CD4-positive, alpha-beta T cell treated with Interleukin-4 for 1 hour (primary cell): ENCODE data around the gene LDLRAP1.
A peak's percentile ranks its signal among the peaks of the same experiment; 100 is the strongest.

Experiments
- DNase-seq, 2 donors: peaks; one replicate each; pipeline ENCODE4 v3.0.0-alpha.2; 2020 to 2022

The LDLRAP1 gene

DNA sequence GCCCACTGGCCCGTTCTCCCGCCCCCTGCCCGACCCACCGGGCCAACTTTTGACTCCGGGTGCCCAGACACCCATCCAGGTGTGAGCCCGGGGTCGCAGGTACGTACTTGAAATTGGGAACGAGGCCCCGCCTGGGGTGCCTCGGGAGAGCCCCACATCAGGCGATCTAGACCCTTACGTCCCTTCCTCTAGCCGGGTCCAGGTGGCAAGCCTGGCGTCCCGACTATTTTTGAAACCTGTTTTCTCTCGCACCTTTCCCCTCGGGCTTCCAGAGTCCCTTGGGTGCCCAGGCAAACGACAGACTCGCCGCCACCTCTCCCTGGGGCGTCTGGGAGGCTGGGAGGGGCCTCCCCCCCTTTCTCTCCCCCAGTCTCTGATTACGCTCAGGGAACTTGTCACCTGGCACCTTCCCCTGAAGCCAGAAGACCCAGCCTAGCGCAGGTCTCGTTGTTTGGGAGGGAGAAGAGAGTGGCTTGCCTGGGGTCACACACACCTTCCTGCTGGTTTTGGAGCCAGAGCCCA, 898 bp downstream of the LDLRAP1 start:
- no peak for DNase-seq

DNA sequence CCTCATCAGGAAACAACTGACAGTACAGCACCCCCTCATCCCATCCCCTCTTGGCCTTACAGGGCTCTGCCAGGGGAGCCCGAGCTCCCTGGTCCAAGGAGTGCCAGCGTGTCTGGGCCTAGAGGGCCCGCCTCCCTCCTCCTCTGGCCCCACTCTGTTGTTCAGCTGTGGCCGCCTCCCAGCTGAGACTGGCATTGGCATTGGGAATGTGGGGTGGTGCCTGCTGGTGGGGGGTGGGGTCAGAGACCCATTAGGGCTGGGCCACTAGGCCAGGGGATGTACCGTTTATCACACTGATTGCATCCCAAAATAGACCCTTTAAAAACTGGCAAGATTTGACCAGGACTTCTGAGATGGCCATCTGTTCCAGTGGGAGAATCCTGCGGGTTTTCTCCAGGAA, 1.4 kb downstream of the LDLRAP1 start:
- DNase-seq, result no peak

DNA sequence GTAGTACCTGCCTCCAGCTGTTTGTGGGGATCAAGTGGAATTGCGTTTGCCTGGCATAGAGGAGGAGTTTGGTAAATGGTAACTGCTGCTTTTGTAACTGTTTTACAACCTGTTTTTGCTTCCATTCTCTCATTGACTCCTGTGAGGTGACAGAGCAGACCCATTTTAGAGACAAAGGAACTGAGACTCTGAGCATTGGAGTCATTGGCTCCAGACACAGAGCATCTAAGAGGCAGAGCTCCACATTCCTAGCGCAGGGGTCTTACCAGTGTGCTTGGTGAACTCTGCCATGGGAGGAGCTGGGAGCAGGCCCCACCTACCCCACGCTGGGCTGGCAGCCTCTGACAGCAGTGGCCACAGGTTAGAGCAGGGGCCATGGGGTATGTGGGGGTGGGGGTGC, 2.4 kb downstream of the LDLRAP1 start:
- no peak for DNase-seq

DNA sequence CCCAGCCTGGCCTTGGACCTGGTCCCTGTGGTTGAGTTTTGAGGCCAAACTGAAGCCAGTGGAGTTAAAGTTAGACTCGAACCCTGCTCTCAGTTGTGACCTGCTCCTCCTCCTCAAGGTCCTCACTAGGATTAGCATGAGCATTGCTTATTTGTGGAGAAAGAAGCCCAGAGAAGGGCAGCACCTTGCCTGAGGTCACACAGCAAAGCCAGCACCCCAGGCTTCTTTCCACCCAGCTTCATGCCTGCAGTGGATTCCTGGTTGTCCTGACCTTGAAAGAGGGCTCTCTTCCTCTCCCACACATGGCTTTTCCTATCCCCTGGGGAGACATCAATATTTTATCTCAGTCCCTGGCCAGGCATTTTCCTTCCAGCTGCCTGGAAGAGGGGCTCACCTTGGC, 2.8 kb downstream of the LDLRAP1 start:
- DNase-seq, result no peak

DNA sequence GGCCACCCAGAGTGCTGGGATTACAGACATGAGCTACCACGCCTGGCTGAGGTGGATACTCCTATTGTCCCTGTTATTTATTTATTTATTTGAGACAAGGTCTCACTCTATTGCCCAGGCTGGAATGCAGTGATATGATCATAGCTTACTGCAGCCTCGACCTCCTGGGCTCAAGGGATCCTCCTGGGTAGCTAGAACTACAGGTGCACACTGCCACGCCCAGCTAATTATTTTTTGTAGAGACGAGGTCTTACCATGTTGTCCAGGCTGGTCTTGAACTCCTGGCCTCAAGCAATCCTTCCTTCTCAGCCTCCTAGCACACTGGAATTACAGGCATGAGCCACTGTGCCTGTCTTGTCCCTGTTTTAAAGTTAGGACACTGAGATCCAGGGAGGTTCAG, 5.2 kb downstream of the LDLRAP1 start:
- no peak for DNase-seq

DNA sequence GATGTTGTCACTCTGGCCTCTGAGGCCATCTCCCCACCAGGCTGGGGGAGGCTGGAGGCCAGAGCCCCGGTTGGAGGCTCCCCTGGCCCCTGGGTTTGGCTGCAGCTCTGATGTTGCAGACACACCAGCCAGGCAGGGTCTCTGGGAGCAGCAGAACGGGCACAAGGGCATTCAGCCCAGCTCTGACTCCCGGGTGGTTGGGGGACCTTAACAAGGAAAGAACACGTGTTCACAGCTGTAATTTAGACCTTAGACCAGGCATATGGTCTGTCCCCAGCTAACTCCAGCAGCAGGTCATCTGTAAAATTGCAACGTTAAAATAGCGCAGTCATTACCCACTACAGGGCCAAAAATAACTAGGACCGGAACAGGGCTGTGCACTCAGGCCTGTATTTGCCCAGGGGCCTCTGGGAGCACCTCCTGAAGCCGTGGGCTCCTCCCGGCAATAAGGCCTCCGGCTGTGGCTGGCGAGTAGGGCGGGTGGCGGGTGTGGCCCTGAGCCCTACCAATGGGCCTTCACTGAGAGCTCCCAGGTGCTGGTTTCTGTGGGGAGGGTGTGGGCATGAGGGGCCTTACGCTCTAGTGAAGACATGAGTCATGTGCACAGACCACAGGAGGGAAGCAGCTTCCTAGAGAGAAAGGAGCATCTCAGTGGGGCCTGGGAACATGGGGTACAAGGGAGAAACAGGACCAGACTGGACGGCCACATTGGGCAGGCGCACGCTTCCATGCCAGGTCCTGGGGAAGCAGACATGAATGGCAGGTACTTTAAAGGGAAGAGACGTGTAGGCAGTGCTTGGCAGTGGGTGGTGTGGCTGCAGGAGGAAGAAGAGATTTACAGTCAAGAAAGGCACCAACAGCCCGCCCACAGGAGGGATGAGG, 6.1 kb downstream of the LDLRAP1 start:
- peak; percentile 72 for DNase-seq

DNA sequence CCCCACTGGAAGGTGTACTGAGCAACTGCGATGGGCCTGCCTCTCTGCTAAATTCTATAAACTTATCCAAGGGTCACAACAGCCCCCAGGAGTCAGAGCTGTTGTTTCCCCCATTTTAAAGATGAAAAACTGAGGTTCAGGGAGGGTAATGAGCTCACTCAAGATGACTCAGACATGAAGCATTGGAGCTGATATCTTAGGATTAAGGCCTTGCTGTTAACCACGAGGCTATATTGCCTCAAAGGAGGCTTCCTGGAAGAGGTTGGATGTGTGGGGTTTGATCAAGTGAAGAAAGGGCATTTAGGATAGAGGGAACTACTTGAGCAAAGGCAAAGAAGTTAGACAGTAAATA, 6.7 kb downstream of the LDLRAP1 start:
- DNase-seq, result no peak

DNA sequence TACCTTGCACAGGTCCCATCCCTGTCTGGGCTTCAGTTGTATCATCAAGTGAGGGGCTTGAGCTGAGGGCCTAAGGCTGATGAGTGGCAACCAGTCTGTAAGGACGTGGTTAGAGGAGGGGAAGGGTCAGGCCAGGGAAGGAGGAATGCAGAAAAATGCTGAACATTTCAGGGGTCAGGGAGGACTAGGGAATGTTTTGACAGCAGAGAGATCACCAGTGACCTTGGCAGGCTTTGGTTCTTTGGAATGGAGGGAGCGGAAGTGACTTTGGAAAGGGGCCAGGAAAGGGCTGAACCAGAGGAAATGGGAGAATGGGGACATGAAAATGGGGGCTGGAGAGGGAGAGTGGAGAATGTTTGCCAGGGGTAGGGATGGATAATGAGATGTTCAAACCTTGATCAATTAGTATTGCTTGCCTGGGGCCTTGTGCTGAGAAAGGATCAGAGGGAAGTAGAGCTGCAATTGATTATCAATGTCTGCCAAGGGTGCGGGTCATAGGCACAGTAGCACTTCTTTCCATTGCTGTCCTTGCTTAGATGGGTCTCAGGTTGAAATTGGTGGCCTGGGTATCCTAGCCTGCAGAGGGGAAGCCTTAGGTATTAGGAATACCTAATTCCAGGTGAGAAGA, 7.4 kb downstream of the LDLRAP1 start:
- no peak for DNase-seq

DNA sequence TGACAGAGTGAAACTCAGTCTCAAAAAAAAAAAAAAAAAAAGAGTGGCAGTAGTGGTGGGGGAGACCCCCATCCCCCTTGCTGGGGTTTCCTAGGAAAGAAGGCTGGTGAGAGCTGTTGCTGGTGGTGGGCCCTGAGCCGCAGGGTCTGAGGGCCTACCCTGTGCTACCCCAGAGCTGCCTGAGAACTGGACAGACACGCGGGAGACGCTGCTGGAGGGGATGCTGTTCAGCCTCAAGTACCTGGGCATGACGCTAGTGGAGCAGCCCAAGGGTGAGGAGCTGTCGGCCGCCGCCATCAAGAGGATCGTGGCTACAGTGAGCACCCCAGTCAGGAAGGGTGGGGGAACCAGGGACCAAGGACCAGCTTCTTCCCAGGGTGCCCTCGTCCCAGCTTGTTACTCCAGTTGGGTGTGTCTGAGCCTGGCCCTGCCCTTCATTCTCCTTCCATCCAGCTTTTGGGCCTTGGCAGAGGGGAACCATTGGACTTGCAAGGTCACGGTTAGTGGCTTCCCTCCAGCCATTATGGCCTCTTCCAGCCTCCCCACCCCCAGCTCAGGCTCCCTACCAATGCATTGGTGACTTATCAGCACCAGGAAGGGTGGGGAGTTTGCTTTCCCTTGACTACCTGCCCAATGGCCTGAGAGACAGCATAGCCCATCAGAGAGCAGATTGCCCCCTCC, 10.5 kb downstream of the LDLRAP1 start:
- no peak for DNase-seq

DNA sequence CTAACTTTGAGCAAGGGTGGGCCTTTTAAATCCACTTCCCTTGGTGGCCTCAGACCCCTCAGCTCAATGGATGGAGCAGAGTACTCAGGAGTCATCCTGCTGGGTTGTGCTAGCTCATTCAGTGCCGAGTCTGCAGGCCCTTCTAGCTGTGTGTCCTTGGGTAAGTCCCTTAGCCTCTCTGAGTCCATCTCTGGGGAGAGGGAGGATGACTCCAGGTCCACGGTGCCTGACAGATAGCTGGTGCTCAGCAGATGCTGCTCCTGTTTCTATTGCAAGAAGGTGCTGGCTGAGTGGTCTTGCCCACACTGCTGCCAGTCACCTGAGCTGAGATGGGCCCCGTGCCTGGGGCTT, 11.0 kb downstream of the LDLRAP1 start:
- DNase-seq, result no peak

DNA sequence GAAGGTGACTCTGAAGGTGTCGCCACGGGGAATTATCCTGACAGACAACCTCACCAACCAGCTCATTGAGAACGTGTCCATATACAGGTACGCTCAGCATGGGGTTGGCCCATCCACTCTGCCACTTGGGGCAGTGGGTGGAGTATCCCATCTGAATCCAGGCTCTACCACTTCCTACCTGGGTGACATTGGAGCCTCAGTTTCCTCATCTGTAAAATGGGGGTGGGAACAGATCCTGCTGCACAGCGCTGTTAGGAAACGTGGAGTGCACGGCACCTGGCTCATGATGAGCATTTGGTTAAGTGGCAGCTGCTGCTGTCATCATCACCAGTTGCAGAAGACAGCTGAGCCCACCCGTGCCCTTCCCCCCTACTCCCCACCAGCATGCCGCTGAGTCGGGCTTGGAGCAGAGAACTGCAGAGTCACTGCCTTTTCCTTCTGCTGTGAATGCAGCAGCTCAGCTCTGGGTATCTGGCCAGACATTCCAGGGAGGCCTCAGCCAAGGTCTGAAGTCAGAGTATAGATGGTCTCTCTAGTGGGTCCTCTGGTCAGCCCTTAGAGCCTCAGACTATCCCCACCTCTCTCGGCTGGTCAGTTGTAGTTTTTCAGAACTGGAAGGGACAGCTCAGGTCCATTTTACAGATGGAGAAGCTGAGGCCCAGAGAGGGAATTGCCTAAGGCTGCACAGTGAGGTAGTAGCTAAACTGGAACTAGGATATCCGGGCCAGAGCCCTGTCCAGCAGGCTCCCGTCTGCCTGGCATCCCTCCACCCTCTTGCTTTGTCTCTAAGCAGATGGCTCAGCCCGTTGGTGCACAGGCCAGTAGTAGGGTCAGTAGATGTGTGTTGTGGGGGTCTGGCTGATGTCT, 11.7 kb downstream of the LDLRAP1 start:
- DNase-seq, result no peak

DNA sequence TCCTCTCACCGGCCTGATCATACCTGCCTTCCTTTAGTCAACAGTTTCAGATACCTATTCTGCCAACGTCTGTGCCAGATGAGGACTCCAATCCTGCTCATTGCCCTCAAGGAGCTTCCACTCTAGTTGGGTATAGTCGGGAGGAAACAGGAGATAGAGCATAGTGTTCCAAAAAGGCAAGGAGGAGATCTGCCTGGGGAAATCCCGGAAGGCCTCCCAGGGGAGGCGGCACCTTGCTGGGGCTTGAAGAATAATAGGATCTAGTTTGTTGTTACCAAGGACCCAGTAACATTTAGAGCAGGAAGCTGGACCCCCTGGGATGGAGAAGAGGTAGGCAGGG, 12.3 kb downstream of the LDLRAP1 start:
- no peak for DNase-seq

DNA sequence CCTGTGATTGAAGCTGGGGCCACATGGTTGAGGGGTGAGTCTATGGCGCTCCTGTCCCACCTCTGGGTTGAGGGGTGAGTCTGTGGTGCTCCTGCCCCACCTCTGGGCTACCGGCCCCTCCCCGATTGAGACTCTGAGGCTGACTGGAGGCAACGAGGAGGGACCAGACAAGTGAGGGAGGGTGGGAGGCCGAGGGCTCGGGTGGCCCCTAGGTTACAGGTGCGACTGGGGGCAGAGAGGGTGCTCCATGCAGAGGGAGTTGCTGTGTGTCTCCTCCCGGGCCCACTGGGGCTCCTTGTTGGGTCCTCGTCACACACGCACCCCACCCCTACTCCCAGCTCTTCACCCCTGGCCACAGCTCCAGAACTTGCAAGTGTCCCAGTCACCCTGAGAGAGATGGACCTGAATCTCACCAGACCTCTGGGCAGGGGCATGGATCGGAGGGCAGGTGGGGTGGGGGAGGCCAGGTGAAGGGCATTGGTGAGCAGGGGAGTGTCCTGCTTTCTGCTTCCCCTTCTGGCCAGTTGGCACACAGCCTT, 12.8 kb downstream of the LDLRAP1 start:
- no peak for DNase-seq

DNA sequence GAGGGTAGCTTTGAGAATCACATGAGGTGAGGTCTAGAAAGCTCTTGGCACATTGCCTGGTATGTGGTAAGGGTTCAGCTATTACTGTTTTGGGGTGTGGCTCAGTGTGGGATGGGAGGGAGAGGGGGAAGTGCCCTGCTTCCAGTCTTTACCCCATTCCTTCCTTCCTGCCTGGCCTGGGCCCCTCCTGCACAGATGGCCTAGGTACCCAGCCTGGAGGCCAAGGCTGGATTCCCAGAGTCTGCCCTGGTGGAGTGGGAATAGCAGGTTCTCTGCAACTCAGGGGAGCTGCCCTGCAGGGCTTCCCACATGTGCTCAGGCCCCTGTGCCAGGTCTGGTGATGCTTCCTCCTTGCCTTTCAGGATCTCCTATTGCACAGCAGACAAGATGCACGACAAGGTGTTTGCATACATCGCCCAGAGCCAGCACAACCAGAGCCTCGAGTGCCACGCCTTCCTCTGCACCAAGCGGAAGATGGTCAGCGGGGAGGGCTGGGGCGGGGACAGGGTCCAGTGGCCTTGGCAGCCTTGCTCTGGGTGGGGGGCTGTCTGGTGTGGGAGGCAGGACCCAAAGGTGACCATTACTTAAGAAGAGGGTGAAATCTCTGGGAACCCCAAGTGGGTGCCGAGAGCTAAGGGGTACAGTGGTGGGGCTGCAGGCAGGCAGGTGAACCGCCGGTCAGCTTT, 13.5 kb downstream of the LDLRAP1 start:
- peak; percentile 22 to 54 for DNase-seq

DNA sequence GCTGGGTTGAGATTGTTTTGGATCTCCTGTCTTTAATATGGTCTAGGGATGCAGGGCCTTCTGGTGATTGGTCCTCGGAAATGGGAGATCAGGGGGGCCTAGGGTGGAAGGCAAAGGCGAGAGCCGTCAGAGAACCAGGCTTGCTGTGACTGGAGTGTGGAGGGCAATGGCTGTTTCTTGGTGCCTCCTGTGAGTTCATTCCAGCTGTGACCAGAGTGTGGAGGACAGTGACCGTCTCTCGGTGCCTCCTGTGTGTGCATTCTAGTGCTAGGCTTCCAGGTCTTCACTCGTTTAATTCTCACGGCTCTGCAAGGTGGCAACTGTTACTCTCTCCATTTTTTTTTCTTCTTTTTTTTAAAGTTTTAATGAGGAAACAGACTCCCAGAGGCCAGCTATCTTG, 14.1 kb downstream of the LDLRAP1 start:
- no peak for DNase-seq

DNA sequence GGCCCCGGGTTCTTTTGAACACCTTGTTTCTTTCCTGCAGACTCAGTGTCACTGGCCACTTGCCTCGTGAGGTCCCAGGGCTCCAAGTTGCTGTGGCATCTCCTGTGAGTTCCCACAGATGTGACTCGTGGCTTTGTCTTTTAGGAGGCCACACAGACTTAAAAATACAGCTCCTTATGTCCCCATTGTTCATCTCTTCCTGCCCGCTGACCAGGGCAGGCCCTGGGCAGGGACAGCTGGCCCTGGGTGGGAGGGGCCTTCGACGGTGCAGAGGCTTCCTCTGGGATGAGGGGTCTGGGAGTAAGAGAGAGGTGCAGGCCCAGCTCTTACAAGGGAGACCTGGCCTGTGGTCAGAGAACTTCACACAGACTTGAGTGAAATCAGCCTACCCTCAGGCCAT, 15.6 kb downstream of the LDLRAP1 start:
- no peak for DNase-seq

DNA sequence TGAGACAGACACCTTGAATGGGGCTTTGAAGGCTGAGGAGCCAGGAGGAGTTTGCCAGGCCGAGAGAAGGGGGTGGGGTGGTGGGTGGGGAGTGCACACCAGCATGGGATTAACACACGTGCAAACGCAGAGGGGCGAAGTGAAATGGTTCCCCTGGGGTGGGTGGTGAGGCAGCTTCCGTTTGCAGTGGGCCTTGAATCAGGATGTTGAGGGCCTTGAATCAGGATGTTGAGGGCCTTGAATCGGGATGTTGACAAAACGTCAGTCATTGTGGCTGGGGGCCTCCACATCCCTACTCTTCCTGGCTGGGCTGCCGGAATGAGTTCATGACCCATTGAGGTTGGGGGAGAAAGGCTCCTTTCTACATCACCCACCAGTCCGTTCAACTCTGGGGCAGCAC, 16.6 kb downstream of the LDLRAP1 start:
- DNase-seq, result no peak

DNA sequence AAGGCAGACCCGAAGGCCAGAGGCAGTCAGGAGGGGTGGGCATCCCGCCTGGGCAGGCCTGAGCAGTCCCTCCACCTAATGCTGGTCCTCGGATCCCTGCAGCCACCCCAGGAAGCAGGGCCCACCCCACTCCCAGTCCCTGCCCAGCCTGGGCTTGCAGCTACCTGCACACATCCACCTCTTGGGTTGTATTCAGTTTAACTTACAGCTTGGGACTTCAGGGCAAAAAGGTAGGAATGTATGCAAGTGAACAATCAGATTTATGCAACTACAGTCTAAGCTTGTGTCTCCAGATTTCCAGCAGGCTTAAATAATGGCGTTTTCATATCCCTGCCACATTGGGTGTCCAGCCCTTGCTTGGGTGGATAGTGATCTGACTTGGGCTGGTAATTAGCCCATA, 17.4 kb downstream of the LDLRAP1 start:
- DNase-seq, result no peak

DNA sequence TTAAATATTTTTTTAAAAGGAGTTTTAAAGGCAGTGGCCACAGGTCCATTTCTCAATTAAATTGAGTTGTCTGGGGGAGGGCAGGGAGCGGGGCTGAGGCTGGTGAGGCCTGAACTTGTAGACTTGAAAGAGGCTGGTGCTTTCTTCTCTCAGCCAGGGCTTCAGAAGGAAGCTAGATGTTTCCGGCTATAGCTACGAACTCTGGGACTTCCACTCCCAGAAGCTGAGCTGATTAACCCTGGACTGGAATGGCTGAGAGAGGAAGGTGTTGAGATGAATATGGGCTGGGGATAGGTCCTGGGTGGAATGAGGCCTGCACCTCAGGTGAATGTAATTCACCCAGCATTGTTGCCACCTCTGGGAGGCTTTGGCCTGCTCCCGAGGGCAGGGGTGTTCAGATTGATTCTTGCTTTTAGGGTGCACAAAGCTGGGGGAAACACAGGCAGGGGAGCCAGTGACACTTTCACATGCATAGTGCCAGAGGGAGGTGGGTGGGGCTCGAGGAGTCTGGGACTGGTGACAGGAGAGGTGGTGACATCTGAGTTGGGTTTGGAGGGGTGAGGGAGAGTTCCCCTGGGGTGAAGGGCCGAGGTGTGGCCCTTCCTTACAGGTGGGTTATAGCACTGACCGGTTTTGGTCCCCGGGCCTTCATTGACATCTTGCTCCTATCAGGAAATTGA, 18.2 kb downstream of the LDLRAP1 start:
- peak in 1 of 2 donors; percentile 27 for DNase-seq

DNA sequence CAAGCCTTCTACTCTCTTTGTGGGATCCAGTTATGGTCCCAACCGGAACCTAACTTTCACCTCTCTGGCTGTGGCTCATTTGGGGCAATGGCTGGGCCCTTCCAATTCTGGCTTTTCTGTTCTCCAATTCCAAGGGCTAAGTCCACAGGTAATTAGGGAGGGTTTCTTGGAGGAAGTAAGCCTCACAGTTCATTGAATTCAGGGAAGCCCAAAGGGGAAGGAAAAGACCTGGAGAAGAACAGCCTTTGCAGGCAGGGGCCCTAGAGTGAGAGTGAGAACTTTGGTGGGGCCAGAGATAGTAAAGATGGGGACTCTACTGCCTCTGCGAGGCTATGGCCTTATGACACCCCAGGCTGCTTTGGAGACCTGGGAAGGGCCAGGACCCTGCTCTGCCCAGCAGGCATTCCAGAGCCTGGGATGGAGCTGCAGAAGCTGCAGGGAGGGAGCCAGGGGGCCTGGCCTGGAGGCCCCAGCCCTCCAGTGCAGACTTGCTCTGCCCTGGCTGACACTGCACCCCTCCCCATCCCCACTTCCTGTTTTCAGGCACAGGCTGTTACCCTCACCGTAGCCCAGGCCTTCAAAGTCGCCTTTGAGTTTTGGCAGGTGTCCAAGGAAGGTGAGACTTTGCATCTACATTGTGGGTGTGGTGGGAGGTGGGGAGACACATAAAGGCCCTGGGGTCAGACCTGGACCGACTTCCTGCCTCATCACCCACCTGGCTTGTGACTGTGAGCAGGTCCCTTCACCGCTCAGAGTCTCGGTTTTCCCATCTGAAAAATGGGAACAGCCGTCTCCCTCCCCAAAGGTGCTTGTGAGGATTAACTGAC, 18.9 kb downstream of the LDLRAP1 start:
- peak; percentile 88 to 90 for DNase-seq

DNA sequence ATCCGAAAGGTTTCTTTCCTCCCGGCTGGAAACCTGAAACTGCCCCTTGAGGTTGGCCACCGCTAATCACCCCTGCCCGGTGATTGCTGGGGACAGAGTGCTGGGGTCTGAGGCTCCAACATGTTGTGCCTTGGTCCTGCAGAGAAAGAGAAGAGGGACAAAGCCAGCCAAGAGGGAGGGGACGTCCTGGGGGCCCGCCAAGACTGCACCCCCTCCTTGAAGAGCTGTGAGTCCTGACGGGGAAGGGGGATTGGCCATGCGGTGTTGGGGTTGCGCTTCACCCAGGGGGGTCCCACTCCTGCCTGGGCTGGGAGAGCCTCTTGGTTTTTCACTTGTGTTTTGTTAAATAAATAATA, 19.5 kb downstream of the LDLRAP1 start:
- DNase-seq, result no peak
